Adrenal gland (tissue), 5 donors: ENCODE results near the gene HADHB.
"Not testable (repeated sequence)": the region's sequence is repeated elsewhere in the genome, so short reads cannot be mapped to it uniquely, and the experiment has no call there.

Experiments used
- CTCF ChIP-seq, 6 experiments: fragments of 450-650 bp in 4 of 6; fragments of 200-600 bp in 2 of 6; sonication (generic) in 1 of 6; IDR thresholded peaks; 1 replicate in 5 of 6; 2 replicates in 1 of 6; pipeline versions ENCODE4 v1.5.1 to v1.8.0; 2016 to 2021; ENCODE audit warnings: antibody characterized with exemption in 6 of 6, mild to moderate bottlenecking in 2 of 6, moderate library complexity in 1 of 6
- POLR2A ChIP-seq, 2 donors: fragments of 450-650 bp; IDR thresholded peaks; one replicate each; pipeline ENCODE4 v1.6.1; 2017; ENCODE audit warnings: antibody characterized with exemption in 2 of 2, mild to moderate bottlenecking in 2 of 2, moderate library complexity in 1 of 2
- donor health status: DM: no; HTN: no; CAD: no.

GRCh38 chr2:26329083-26329482, 84.3 kb downstream of the HADHB start:
- not testable (repeated sequence) for TF ChIP-seq CTCF, POLR2A (IDR thresholded peaks at IDR 0.05)
